NCI-H345 (cell line): Measurements from ENCODE around the gene FAM13B.

Experiments
- DNase-seq: peaks from one replicate; lab custom pipeline; 2025; lab: John Stamatoyannopoulos, UW

Gene FAM13B

DNA sequence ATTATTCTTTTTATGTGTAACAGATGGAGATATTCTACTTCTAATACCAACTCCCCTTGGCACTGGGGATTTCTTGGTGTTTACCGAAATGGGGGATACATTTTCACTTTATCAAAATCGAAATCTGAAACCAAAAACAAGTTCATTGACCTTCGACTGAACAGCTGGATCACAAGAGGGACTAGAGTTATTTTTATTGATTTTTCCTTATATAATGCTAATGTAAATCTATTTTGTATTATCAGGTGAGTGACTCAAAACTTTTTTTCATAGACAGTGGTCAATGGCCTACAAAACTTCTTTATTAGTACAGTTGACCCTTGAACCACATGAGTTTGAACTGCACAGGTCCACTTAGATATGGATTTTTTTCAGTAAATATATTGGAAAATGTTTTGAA is 133.4 kb downstream of the FAM13B start:
- no peak for DNase-seq

- DNase-seq = no peak
Observed at GRCh38 chr5:137896560-137896959, 136.3 kb downstream of the FAM13B start.

- no peak for DNase-seq
Observed at GRCh38 chr5:137894586-137894985, 138.3 kb downstream of the FAM13B start.

- DNase-seq = no peak
Observed at GRCh38 chr5:137891849-137892248, 141.0 kb downstream of the FAM13B start.

- no peak for DNase-seq
Observed at GRCh38 chr5:137890845-137891244, 142.0 kb downstream of the FAM13B start.

- DNase-seq = no peak
Observed at GRCh38 chr5:137888863-137889759, 143.8 kb downstream of the FAM13B start, which contains the start of gene PKD2L2. PKD2L2 (plus strand) TSS chr5:137889457; CDS start chr5:137889492, 35 bp downstream.

GRCh38 chr5:137888466-137888862 is 144.4 kb downstream of the FAM13B start:
- no peak for DNase-seq
